Activated CD4-positive, alpha-beta T cell treated with anti-CD3 and anti-CD28 coated beads, Interleukin-2, amount 50 U/mL, for 4 hours (primary cell): ENCODE data around the gene PRSS57.

ENCODE experiments used
- DNase-seq, 2 experiments: peaks; one replicate each; pipeline ENCODE4 v3.0.0-alpha.2; 2020

PRSS57 gene

DNA sequence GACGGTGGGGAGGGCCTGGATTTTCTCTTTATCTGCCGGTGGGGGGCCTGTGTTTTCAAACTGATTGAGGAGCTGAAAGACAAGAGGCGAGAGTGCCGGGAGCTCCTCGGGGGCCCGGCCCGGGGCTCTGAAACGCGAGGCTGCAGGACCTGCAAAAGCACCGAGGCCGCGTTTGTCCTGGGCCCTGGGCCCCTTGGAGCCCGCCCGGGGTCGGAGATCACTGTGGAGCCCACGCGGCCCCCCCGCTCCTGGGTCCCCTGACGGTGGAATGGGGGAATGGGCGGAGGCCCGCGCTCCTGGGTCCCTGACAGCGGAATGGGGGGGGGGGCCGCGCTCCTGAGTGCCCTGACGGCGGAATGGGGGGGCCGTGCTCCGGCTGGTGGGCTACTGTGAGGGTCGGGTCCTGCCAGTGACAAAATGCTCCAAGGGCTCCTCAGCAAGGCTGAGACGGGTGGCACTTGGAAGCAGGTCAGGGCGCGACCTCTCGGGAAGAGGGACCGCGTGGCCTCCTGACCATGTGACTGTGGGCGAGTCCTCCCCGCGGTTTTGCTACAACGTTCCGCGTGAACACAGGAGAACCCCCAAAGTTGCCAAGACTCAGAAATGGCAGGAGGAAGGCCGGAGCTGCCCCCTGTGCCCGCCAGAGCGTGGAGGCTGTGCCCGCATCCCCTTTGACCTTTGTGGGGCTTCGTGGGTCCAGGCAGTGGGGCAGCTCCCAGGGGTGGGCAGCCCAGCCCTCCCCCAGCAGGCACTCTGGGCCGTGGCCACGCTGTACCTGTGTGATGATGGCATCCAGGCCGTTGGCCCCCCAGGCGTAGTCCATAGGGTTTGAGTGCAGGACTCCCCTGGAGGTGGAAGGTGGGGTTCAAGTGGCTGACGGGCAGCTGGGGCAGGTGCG lies 46.1 kb downstream of the PRSS57 start:
- no peak for DNase-seq

DNA sequence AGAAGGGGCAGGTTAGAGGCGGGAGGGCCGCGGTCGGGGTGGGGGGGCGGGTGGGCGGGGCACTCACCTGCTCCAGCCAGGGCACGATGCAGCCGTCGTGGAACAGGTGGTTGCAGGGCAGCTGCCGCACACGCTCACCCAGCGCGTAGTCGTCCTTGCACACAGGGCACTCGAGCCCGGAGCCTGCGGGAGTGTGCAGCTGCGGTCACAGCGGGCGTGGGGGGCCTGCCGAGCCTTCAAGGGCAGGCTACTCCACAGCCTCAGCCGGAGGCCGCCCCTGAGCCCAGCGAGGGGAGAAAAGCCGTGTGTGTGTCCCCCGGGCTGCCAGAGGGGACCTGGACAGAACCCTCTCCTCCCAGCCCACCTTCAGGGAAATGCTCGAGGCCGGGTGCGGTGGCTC lies 46.9 kb downstream of the PRSS57 start:
- no peak for DNase-seq

DNA sequence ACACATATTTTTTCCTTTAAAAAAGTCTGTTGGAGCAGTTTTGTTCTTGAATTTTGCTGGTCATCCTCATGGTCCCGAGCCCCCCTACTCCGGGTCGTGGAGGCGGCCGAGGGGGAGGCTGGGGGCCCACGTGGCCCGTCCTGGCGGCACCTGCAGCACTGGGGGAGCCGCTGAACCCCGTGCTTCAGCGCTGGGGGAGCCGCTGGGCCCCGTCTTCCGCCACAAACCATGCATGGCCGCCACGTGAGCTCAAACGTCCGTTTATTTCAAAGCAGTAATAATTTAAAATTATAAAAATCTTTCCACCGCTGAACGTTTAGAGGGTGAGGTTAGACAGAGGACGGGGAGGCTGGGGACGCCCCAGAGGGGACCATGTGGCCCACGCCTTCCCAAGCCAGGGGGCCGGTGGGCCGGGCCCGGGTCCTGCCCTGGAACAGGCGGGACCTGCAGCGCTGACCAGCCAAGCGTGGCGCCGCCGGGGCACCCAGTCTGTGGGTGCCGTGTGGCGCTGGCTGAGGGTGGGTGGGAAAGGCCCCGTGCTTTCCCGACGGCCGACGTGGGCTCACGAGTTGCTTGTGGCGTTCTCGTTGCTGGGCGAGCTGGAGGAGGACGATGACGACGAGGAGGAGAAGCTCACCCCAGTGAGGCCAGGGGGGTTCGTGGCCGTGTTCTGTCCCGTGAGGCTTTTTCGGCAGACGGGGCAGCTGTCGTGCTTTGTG lies 47.5 kb downstream of the PRSS57 start:
- DNase-seq = no peak

DNA sequence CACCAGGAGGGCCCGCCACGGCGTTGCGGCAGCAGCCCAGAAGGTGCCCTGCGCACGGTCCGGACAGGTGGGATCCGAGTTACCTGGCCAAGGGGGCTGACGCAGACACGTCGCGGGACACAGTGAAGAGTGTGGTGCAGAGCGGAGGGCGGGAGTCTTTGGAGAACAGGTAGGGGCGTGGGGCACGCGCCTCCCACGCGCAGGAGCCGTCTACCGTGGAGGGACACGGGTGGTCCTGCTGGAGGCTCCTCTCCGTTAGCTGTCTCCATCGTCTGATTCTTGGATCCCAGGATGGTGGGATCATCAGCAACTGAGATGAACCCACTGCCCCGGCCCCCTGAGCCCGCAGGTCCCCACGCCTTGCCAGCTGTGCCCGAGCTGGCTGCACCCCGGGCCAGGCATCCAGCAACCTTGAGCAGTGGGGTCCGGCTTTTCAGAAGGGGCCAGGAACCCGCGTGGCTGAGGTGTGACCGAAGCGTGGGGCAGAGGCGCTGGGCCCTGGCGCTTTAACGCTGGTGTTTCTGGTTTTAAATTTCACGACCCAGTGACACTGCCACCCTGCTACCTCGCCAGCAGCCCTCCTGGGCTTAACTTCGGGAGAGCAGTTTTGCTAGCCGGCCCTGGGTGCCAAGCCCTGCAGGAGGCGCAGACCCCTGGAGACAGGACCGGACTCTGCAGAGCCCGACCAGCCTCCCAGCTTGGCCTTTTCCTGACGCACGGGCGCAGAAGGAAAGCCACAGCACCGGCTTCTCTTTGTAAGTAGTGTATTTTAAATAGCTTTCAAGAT lies 48.3 kb downstream of the PRSS57 start:
- DNase-seq = no peak

DNA sequence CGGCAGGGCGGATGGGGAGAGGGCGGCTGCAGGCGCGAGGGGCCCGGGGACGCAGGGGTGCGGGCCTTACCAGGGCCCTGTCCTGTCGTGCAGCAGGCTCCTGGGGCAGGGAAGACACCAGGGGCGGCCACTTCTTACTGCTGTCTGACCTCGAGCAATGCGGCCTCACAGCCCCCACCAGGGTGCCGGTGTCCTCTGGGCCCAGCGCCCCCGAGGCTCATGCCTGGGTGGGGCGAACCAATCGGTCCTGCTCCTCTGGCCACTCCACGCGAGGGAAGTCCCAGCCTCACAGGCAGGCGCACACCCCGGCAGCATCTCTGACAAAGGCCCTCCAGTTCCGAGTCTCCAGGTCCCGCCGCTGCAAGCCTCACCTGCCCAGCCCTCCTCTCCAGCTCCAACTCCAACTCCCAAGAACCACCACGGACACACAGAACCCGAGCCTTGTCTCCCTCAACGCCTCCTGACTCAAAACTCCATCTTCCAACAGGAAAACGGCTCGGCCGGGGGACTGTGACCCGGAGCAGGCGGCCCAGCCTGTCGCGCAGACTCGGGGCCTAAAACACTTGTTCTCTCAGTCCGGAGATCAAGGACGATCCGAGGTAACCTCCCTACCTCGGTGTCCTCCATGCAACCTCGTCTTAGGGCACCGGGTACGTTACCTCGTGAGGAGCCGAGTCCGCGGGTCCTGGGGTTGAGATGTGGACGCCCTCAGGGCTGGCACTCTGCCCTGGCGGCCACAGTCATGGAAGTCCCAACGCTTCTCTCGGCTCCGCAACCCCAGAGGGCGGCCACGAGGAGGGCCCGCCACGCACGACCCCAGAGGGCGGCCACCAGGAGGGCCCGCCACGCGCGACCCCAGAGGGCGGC lies 49.1 kb downstream of the PRSS57 start:
- no peak for DNase-seq

DNA sequence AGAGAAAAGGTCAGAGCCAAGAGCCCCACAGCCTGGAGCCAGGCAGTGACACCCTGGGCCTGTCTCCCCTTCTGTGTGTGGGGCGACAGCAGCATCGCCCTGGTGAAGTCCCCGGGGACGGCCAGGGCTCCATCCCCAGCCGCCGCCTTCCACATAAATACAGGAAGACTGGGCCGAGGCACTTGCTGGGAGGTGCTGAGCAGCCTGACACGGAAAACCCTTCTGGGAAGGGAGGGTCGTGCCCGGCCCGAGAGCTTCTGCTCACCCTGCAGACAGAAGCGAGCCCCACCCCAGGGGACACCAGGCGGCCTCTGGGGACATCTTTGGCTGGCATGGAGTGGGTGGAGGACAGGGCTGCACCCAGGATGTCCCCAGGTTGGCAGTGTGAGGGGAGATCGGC lies 50.5 kb downstream of the PRSS57 start:
- DNase-seq = no peak

DNA sequence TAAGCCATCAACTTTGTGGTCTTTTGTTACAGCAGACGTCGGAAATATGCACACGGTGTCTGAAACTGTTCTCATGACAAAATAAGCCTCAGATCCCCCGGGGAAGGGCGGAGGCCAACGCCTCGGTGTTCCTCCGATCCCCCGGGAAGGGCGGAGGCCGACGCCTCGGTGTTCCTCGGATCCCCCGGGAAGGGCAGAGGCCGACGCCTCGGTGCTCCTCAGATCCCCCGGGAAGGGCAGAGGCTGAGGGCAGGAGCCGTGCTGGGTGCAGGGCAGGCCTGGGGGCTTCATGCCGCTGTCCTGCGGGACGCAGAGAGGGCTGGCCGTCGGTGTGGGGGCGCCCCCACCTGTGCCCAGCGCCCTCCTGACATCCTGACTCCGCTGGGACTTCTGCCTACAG lies 50.9 kb downstream of the PRSS57 start:
- no peak for DNase-seq

DNA sequence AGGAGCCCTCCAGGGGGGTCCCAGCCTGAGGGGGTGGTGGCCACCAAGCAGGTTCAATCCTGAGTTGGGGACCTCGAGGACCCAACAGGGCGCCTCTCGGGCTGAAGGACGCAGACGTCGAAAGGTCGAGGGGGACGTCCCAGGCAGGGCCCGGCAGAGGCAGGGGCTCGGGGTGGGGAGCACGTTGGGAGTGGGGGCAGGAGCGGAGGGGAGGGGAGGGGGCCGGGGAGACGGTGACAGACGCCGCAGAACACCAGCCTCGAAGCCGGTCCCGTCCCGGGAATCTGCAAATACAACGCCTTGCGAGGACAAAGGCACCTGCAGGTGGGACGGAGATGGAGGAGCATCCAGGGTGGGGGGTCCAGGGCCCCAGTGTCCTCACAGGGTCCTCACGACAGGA lies 51.5 kb downstream of the PRSS57 start:
- DNase-seq = no peak

DNA sequence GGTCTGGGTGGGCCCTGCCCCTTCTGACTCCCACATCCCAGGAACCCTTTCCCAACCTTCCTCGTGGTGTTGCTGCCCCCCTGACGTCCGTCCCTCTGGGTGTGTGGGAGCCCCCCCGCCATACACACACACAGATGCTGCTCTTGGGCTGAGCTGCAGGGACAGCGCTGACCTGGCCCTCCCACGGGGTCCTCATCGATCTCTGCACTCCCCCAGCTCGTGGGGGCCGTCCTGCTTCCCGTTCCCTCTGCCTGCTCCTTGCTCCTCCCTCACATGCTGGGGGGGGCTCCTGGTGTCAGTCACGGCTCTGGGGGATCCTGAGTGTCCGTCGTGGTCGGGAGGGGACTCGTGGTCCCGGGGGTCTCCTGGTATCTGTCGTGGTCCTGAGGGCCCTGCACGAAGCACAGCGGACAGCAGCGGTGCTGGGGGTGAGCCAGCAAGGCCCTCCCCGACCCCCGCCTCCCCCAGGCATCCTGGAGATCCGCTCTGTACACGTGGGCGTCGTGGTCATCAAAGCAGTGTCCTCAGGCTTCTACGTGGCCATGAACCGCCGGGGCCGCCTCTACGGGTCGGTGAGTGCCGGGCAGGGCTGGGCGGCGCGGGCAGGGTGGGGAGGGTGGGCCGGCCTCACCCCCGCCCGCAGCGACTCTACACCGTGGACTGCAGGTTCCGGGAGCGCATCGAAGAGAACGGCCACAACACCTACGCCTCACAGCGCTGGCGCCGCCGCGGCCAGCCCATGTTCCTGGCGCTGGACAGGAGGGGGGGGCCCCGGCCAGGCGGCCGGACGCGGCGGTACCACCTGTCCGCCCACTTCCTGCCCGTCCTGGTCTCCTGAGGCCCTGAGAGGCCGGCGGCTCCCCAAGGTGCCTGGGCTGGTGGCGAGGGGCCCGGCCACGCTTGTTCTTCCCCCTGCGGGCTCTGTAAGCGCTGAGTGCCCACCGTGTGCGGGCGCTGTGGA lies 52.2 kb downstream of the PRSS57 start:
- no peak for DNase-seq

DNA sequence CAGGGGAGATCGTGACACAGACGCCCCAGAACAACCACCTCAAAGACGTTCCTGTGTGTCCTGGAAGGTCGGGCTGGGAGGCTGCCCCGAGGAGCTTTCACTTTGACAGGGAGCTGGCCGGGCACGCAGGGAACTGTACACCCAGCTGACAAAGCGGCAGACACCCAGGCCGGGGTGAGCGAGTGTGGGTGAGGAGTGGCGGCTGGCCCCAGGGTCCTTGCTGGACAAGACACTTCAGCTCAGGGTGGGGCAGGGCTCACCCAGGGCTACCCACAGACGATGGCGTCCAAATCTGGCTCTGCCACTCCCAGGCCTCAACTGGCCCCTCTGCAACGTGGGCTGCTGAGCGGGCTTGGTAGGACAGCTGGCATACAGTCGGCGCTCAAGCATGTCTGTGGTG lies 53.5 kb downstream of the PRSS57 start:
- no peak for DNase-seq

DNA sequence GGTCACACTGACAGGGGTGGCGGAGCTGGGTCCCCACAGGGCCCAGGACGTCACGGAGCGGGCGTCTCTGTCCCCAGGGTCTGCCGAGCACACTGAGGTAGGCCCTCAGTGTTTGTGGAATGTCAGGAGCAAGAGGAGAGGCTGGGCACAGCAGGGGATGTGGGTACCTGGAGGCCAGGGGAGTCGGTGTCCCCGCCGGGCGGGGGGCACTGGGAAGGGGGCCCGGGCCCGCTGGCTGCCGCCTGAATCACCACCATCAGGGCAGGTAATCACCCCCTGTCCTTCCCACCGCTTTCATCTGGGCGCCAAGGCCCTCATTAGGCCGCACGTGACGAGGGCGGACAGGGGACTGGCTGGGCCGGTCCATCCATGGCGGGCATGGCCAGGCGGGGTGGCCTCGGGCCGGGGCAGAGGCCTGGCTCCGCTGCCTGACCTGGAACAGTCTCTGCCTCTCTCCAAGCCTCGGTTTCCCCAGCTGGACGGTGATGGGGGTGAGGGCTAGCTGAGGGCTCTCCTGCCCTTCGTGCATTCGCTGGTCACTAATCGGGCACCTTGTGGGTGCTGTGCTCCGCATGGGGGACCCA lies 54.6 kb downstream of the PRSS57 start:
- DNase-seq = no peak

DNA sequence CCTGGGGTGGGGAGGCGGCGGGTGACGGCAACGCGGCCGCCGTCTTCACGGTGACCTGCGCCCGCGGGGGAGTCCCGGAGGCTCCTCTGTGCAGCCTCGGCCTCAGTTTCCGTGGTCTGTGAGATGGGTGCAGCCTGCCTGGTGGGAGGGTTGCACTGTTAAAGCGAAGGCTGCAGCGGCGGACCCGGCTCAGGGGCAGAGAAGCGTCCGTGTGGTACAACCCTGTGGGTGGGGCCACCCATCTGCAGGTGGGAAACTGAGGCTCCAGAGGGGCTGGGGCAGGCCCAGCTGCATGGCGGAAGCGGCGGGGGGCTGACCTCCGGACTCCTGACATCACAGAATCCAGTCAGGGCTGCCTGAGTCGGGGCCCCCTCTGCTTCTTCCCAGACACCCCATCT lies 55.1 kb downstream of the PRSS57 start:
- no peak for DNase-seq

DNA sequence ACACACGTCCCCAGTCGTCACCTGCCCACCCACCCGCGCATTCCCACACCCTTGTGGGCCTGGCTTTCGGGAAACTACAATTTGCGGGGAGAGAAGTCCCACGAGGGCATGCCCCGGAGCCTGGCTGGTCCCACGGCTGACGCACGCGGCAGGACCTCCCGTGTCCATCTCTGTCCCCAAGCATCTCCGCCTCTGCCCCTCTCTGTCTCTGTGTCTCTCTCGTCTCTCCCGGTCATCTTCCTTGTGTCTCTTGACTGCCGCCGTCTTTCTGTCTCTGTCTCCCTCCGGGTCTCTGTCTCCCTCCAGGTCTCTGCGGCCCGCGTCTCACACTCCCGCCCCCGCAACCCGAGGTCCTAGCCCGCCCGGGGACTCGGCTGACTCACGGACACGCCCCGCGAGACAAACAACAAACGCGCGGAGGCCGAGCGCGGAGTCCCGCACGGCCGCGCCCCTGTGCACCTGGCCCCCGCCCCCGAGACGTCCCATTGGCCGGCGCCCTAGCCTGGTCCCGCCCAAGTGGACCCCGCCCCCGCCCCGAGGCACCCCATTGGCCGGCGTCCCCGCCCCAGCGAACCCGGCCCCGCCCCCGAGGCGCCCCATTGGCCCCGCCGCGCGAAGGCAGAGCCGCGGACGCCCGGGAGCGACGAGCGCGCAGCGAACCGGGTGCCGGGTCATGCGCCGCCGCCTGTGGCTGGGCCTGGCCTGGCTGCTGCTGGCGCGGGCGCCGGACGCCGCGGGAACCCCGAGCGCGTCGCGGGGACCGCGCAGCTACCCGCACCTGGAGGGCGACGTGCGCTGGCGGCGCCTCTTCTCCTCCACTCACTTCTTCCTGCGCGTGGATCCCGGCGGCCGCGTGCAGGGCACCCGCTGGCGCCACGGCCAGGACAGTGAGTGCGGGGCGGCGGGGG lies 55.7 kb downstream of the PRSS57 start, which contains the start of gene FGF22:
Gene FGF22 (plus strand): TSS at position 627 of the 908 bp plus-strand sequence. CDS start 47 bp downstream, at position 674.
- peak; percentile 95 to 96 for DNase-seq

DNA sequence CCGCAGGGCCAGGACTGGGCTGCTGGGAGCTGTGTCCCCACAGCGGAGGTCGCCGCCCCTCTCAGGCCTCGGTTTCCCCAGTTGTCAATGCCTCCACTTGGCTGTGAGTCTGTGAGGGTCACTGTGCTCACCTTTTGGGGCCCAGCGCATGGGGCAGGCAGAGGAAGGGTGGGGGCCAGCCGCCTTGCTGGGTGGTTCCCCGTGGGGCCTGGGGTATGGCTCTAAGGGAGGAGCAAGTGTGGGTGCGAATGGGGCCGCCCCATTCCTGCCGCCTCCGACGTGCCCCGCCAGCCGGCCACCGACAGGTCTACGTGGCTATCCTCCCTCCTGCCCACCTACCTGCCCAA lies 56.4 kb downstream of the PRSS57 start:
- no peak for DNase-seq
